VCaP (cell line): Measurements from ENCODE around the gene ADAM10.
A peak's percentile ranks its signal among the peaks of the same experiment; 100 is the strongest.

Experiments used
- H3K27ac ChIP-seq: fragments of 450-650 bp; 2 replicates; pipeline ENCODE4 v1.5.1; 2017
- TF ChIP-seq, protein P1 (sequence below): fragments of 450-650 bp; conservative IDR thresholded peaks from 2 replicates; pipeline ENCODE4 v1.5.1; 2017; ENCODE audit warnings: mild to moderate bottlenecking, moderate library complexity

The ADAM10 gene

DNA sequence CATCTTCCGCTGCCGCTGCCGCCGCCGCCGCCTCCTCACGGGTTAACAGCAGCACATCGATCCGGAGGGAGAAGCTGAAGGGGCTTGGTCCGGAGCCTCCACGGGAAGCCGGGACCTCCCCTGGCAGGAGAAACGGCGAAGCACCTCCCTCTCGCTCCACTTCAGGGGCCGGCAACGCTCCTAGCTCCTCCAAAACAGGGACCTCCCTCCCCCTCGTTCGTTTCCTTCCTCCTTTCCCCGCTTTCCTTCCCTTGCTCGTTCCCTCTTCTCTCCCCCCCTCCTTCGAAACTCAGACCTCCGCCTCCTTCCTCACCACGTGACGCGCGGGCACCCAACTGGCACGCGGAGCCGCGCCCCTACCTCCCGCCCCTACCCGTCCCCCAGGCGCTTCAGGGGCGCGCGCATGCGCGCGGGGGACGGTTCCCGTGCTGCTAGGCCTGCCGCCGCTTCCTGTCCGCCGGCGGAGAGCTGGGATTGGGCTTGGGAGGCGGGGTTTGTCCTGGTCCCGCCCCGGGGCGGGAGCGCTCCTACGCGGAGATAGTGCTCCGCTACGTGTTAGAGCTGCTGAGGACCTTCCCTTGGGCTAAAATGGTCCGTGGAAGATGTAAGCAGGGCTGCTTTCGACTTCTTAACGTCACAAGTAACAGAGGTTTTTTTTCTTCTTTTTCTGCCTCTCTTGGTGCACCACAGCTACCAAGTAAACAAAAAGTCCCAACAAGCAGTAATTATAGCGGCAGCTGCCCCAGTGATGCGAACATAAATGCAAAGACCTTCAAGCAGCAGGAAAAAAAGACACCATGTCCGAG lies at the start of gene ADAM10:
ADAM10 (minus strand) TSS at position 176 of the 806 bp plus-strand sequence; CDS start at position 3, 173 bp downstream.
- TF ChIP-seq, protein P1, sequence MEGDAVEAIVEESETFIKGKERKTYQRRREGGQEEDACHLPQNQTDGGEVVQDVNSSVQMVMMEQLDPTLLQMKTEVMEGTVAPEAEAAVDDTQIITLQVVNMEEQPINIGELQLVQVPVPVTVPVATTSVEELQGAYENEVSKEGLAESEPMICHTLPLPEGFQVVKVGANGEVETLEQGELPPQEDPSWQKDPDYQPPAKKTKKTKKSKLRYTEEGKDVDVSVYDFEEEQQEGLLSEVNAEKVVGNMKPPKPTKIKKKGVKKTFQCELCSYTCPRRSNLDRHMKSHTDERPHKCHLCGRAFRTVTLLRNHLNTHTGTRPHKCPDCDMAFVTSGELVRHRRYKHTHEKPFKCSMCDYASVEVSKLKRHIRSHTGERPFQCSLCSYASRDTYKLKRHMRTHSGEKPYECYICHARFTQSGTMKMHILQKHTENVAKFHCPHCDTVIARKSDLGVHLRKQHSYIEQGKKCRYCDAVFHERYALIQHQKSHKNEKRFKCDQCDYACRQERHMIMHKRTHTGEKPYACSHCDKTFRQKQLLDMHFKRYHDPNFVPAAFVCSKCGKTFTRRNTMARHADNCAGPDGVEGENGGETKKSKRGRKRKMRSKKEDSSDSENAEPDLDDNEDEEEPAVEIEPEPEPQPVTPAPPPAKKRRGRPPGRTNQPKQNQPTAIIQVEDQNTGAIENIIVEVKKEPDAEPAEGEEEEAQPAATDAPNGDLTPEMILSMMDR = no peak
- peak within 1 kb of the TSS; percentile 93 for H3K27ac ChIP-seq

DNA sequence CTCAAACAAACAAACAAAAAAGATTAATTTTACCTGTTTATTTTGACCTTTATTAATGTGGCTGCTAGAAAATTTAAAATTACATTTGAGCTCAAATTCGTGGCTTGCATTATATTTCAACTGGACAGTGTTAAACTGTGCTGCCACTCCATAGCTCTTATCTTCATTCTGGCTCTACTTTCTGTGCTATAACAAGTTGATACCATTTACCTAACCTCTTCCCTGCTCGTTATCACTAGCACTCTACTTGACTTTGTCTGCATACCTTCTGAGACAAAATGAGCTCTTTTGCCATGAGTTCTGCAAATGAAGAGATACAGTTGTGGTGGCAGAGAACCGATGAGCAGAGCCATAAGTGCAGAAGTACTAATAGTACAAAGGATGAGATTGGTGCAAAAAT lies 48.0 kb upstream of the ADAM10 start:
- TF ChIP-seq, protein P1 = no peak
- H3K27ac ChIP-seq = no peak overlapping the region

DNA sequence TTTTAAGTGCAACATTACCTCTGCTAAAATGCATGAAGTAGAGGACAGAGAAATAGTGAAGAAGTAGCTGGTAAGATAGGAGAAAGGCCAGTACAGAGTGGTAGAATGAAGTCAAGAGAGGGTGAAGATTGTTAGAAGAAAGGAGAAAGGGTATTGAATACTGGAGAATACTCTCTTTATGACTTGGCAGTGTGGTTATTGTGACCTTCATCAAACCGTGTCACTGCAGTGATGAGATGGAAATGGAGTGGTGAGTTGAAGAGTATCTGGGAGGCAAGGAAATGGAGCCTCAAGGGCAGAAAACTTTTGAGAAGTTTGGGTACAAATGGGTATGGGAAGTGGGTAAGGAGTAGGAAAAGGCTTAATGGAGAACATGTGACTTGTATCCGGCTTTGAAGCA lies 46.3 kb upstream of the ADAM10 start:
- no peak overlapping the region for H3K27ac ChIP-seq
- TF ChIP-seq, protein P1 = no peak

DNA sequence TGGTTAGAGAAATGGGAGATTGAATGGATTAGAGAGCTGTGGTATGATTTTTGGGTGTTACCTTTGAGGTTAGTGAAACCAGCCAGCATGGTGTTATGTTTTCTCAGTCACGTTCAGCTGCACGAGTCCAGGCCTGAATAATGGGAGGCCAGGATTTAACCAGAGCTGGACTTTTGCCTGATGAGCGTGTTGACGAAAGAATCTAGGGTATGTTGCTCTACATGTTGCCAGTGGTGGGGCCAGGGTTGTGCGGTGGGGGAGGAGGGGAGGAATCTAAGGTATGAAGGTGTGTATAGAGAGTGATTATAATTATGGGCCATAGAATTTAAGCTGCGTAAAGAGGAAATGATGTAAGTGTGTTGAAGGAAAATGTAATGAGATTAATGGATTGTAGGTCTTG lies 44.4 kb upstream of the ADAM10 start:
- TF ChIP-seq, protein P1 = no peak
- no peak overlapping the region for H3K27ac ChIP-seq

GRCh38 chr15:58788056-58788710 lies 38.7 kb upstream of the ADAM10 start:
- H3K27ac ChIP-seq = peak overlapping the region; percentile 5; the same call in 1 of the 2 replicates
- TF ChIP-seq, protein P1 = no peak

DNA sequence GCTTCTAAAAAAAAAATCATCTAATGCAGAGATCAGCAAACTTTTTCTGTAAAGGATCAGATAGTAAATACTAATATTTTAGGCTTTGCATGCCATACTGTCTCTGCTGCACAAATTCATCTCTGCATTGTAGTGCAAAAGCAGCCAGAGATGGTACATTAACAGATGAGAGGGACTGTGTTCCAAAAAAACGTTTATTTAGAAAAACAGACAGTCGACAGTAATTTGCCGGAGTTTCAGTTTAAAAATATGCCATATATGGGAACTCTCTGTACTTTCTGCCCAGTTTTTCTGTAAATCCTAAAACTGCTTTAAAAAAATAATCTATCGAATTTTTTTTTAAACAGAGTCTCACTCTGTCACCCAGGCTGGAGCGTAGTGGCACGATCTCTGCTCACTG lies 35.8 kb upstream of the ADAM10 start:
- TF ChIP-seq, protein P1 = no peak
- no peak overlapping the region for H3K27ac ChIP-seq

DNA sequence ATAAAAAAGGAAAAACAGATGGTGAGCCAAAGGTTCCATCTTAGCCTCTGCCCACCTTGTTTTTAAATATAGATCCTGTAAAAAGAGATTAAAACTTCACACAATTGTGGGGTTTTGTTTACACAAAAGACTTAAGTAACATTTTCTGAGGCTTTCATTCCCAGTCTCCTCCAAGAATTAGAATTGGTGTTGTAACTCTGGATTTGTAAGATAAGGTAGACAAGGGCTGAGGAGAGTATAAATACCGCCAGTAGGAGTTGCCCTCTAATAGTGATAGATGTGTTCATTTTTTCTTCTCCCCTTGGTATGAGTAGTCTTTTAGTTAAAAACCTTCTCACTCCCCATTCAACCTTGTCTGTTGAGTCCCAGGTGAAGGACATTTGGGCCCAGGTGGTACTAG lies 30.0 kb upstream of the ADAM10 start:
- TF ChIP-seq, protein P1 = no peak
- no peak overlapping the region for H3K27ac ChIP-seq
